Forelimb muscle (tissue), 1 donor: ENCODE measurements around the gene RAB21. TPM values are rescaled to one million over a fixed set of nuclear protein-coding genes. Genes with fewer than 3 reads are reported as not detected.
"Not testable (repeated sequence)": the region's sequence is repeated elsewhere in the genome, so short reads cannot be mapped to it uniquely, and the experiment has no call there.

Experiments
- DNase-seq: peaks from one replicate; pipeline ENCODE4 v3.0.0-alpha.2; 2013; ENCODE audit warnings: low read depth
- polyA plus RNA-seq: library from polyadenylated mRNA; unstranded; fragments of 120-200 nt; gene quantifications from one replicate; pipeline ENCODE4 v1.2.1, GENCODE V29; 2013; ENCODE audit not compliant: insufficient read length

The RAB21 gene
- polyA plus RNA-seq, 1 donor = 44.2 TPM

GRCh38 chr12:71752891-71753290 is 1.8 kb upstream of the RAB21 start:
- no peak for DNase-seq

GRCh38 chr12:71755146-71755892 is 656 bp downstream of the RAB21 start:
- DNase-seq = peak; percentile 11

DNA sequence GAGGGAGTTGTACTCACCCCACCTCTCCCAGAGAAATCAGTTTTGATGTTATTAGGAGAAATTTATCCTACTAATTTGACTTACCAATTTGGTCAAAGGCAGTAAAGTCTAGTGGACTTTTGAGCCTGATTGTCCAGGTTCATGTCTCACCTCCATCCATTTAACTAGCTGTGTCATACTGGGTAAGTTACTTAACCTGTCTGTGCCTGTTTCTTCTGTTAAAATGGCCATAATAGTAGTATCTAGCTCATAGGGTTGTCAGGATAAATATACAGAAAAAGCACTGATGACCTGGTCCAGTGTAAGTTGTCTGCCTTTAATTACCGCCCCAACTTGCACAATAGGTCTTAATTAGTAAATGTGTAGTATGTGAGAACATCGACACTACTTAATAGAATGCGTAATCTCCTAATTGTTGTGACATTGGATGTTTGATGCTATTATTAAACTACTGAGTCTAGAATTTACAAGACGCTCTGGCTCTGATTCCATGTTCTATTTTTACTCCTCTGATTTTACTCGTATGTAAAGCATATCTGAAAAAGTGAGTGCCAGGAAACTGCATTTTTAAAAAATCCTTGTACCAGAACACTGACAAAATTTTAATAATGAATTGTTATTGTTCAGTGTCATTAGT is 1.5 kb downstream of the RAB21 start:
- no peak for DNase-seq

GRCh38 chr12:71759941-71760340 is 5.3 kb downstream of the RAB21 start:
- DNase-seq = no peak

DNA sequence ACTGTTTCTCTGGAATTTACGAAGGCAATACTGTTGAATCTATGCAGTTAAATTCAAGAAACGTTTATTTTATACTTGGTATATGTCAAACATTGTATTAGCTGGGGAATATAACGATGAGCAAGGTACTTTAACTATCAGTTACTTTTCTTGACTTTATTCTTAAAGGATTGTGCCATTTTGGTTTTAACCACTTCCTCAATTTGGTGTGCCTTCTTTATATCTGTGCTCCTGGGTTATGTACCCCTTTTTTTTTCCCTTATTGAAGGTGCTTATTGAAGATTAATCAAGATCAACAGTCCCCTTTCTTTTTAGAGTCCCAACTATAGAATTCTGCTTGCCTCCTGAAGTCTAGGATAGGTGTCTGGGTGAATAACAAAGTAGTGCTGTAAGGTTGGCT is 5.8 kb downstream of the RAB21 start:
- DNase-seq = no peak

DNA sequence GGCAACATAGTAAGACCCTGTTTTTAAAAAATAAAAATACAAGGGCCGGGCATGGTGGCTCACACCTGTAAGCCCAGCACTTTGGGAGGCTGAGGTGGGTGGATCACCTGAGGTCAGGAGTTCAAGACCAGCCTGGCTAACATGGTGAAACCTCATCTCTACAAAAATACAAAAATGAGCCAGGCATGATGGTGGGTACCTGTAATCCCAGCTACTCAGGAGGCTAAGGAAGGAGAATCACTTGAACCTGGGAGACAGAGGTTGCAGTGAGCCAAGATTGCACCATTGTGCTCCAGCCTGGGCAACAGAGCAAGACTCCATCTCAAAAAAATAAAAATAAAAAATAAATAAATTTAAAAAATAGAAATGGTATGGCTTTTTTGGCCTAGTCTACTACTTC is 6.7 kb downstream of the RAB21 start:
- DNase-seq = not testable (repeated sequence)

DNA sequence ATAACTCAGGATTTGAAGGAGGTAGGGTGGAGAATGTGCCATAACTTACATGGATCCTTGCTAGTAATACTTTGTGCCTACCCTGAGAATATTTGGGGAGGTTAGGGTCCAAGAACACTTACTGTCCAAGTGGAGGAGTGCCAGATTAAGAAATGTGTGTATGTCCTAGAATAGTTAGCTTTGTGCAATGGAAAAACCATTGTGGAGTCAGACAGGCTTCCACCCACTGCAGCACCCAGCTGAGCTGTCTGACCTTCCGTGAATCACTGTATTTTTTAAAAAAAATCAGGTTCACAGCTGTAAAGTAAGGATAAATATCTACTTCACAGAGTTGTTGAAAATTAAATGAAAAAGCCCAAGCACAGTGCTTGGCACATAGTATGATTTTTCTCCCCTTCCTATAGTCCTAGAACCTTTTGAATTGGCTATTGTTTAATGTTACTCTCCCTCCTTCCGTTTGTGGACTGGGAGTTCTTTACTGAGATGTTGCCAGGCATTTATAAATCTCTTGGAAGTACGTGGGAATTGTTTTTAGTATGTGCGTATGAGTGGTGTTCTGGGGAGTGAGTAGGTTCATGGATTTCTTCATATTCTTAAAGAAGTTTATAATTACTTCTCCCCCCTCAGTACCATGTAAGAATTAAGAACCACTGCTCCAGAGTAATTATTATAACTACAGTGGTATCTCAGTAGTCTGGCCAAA is 9.2 kb downstream of the RAB21 start:
- no peak for DNase-seq

DNA sequence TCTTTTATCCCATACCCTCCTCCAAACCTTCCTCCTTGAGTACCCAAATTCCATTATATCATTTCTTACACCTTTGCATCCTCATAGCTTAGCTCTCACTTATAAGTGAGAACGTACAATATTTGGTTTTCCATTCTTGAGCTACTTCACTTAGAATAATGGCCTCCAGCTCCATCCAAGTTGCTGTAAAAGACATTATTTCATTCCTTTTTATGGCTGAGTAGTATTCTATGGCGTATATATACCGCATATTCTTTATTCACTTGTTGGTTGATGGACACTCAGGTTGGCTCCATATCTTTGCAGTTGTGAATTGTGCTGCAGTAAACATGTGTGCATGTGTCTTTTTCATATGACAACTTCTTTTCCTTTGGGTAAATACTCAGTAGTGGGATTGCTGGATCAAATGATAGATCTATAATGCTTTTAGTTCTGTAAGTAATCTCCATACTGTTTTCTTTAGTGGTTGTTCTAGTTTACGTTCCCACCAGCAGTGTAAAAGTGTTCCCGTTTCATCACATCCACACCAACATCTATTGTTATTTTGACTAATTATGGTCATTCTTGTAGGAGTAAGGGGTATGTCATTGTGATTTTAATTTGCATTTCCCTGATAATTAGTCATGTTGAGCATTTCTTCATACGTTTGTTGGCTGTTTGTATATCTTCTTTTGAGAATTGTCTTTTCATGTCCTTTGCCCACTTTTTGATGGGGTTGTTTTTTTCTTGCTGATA is 10.1 kb downstream of the RAB21 start:
- no peak for DNase-seq

GRCh38 chr12:71766202-71766601 is 11.5 kb downstream of the RAB21 start:
- DNase-seq = no peak

DNA sequence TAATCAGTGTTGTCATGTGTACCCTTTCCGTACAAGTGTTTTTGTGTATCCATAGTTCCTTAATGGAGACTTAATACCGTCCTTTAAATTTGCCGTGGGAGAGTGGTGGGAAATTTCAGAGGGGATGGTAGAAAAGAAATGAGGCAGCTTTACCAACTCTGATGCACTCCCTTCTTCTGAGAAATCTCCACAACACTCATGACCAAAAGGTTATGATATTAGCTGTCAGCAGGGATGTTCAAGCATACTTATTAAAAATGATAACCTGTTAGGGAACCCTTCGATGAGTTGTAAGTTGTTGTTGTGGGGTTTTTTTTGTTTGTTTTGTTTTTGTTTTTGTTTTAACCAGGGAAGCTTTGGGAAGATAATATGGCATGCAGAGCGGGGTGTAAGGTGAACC is 12.5 kb downstream of the RAB21 start:
- no peak for DNase-seq

DNA sequence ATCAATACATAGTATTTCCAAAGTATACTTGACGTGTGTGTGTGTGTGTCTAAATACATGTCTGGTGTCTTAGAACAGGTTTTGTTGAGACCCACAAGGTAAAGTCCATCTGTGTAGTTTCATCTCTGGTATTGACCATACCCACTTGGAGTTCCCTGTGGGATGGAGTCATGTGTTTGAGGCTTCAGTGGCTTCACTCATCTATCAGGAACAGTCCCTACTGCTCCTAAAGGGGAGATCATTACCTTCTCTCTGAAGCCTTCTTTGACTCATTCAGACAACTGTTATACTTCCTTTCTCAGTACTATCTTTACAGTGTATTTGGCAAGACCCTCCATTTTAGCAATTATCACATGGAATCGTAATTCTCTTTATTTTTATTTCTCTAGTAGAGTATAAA is 14.2 kb downstream of the RAB21 start:
- DNase-seq = no peak

DNA sequence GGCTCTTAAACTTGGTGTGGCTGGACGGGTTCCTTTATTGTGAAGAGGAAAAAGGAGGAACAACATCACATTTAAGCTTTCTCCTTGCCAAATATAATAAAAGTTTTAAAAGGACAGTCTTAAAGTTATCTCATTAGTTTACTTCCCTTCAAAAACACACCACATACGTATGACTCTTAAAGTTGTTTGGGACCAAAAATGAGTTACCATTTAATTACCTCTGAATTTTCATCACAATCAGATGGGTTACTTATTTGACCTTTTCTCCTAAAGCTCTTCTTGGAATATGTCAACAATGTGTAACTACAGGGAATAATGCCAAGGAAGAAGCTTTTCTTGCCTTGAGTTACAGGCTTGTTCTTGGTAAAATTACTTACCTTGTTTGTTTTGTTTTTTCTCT is 16.4 kb downstream of the RAB21 start:
- no peak for DNase-seq

GRCh38 chr12:71772735-71773134 is 18.1 kb downstream of the RAB21 start:
- no peak for DNase-seq

- DNase-seq = no peak
These were observed 25.7 kb downstream of the RAB21 start for GRCh38 chr12:71780237-71780822.

- no peak for DNase-seq
These were observed 27.4 kb downstream of the RAB21 start for GRCh38 chr12:71782017-71782416.

- no peak for DNase-seq
These were observed 32.2 kb downstream of the RAB21 start for GRCh38 chr12:71786829-71787228.

DNA sequence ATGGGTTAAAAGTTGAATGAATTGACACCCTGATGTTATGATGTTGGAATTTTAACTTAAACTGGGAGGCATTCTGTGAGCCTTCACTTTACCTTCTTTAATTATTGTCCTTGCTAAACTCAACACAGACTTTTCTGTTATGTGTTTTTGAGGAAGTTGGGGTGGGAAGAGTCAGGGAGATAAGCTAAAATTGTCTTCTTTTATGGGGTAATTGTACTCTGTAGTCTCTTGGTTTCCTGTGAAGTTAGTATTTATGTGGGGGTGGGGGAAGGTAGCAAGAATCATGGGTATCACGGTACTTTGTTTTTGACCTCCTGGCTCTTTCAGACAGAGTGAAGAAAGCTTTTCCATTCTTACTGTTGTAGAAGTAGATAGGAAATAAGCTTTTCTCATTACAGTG is 32.9 kb downstream of the RAB21 start:
- DNase-seq = no peak

- no peak for DNase-seq
These were observed 35.7 kb downstream of the RAB21 start for GRCh38 chr12:71790331-71790730.

GRCh38 chr12:71791473-71792150 is 36.9 kb downstream of the RAB21 start:
- DNase-seq = no peak

GRCh38 chr12:71792599-71792998 is 37.9 kb downstream of the RAB21 start:
- DNase-seq = no peak

DNA sequence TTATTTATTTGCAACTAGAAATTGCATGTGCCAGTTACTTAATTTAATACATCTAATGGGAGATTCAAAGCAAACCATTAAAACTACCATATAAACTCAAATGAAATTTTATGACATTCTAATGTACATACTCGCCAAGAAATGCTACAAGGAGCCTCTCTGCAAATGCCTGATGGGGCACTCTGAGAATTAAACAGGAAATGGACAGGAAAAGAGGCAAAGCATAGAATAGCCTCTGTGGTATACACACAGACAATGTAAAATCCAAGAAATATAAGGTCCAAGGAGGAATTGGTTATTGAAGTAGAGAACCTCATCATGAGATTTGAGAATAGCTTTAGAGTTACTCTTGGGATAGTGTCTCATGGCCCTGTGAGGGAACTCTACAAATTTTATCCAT is 41.2 kb downstream of the RAB21 start:
- DNase-seq = no peak
